HG03469 (cell line): Measurements from ENCODE around the gene PLPPR3.
"Not testable (repeated sequence)": the region's sequence is repeated elsewhere in the genome, so short reads cannot be mapped to it uniquely, and the experiment has no call there.

Experiments
- ATAC-seq: cut with Tn5 transposase; IDR thresholded peaks from one replicate; pipeline ENCODE4 v1.9.1; 2021; ENCODE audit warnings: mild to moderate bottlenecking, moderate library complexity, moderate number of reproducible peaks; ENCODE audit not compliant: unreplicated experiment

PLPPR3 gene

GRCh38 chr19:829129-829758 lies 7.5 kb upstream of the PLPPR3 start:
- no peak for ATAC-seq

GRCh38 chr19:827710-828321 lies 6.1 kb upstream of the PLPPR3 start, which contains the start of gene AZU1:
Gene AZU1 (plus strand): TSS chr19:827837. CDS start chr19:827847, 10 bp downstream.
- ATAC-seq = no peak

- no peak for ATAC-seq
Measured at GRCh38 chr19:827314-827709, 5.6 kb upstream of the PLPPR3 start.

GRCh38 chr19:825897-826644 lies 4.3 kb upstream of the PLPPR3 start:
- no peak for ATAC-seq

- ATAC-seq = no peak
Measured at GRCh38 chr19:824885-825284, 3.1 kb upstream of the PLPPR3 start.

GRCh38 chr19:823565-824121 lies 1.9 kb upstream of the PLPPR3 start:
- no peak for ATAC-seq

- no peak for ATAC-seq
Measured at GRCh38 chr19:821231-821824, 427 bp downstream of the PLPPR3 start.

- ATAC-seq = not testable (repeated sequence)
Measured at GRCh38 chr19:820212-820611, 1.5 kb downstream of the PLPPR3 start.

- no peak for ATAC-seq
Measured at GRCh38 chr19:816500-816857, 5.3 kb downstream of the PLPPR3 start.

GRCh38 chr19:815775-816499 lies 5.8 kb downstream of the PLPPR3 start:
- ATAC-seq = no peak

- ATAC-seq = no peak
Measured at GRCh38 chr19:815079-815774, 6.5 kb downstream of the PLPPR3 start.

GRCh38 chr19:814152-815078 lies 7.3 kb downstream of the PLPPR3 start:
- ATAC-seq = no peak

GRCh38 chr19:813219-814151 lies 8.3 kb downstream of the PLPPR3 start:
- ATAC-seq = no peak

- no peak for ATAC-seq
Measured at GRCh38 chr19:812747-813218, 9.0 kb downstream of the PLPPR3 start.

- ATAC-seq = no peak
Measured at GRCh38 chr19:812049-812746, 9.6 kb downstream of the PLPPR3 start.

GRCh38 chr19:811506-812048 lies 10.2 kb downstream of the PLPPR3 start:
- ATAC-seq = no peak

GRCh38 chr19:810883-811489 lies 10.8 kb downstream of the PLPPR3 start:
- ATAC-seq = no peak
